Fibroblast of pulmonary artery (primary cell): ENCODE results near the gene MXD4.

Source experiments
- DNase-seq: peaks from one replicate; pipeline ENCODE4 v3.0.0-alpha.2; 2010; ENCODE audit warnings: low read depth
- H3K4me3 ChIP-seq: replicated peaks from 2 replicates; pipeline ENCODE4 v1.5.1; 2011; ENCODE audit warnings: low read depth, mild to moderate bottlenecking, control low read depth, low read length, moderate library complexity
- CTCF ChIP-seq: IDR thresholded peaks from 2 replicates; pipeline ENCODE4 v1.5.1; 2011; ENCODE audit warnings: mild to moderate bottlenecking, control low read depth, low read length, inconsistent platforms; ENCODE audit errors: missing control alignments

Gene MXD4

GRCh38 chr4:2274320-2275043 lies 12.6 kb upstream of the MXD4 start:
- no peak for TF ChIP-seq CTCF

GRCh38 chr4:2273657-2274319 lies 11.9 kb upstream of the MXD4 start:
- no peak for TF ChIP-seq CTCF
- no peak for DNase-seq
- H3K4me3 ChIP-seq: no peak overlapping the region

More at GRCh38 chr4:2274320-2275043, 12.6 kb upstream of the MXD4 start:
- DNase-seq: no peak
- H3K4me3 ChIP-seq: no peak overlapping the region

GRCh38 chr4:2273221-2273620 lies 11.3 kb upstream of the MXD4 start:
- no peak for TF ChIP-seq CTCF
- no peak for DNase-seq
- no peak overlapping the region for H3K4me3 ChIP-seq

- no peak for DNase-seq
- TF ChIP-seq CTCF: no peak
- H3K4me3 ChIP-seq: no peak overlapping the region
These were observed 10.9 kb upstream of the MXD4 start for GRCh38 chr4:2272828-2273120.

GRCh38 chr4:2272026-2272827 lies 10.3 kb upstream of the MXD4 start:
- H3K4me3 ChIP-seq: no peak overlapping the region
- no peak for DNase-seq
- TF ChIP-seq CTCF: no peak

- no peak for DNase-seq
- H3K4me3 ChIP-seq: no peak overlapping the region
- TF ChIP-seq CTCF: no peak
These were observed 9.5 kb upstream of the MXD4 start for GRCh38 chr4:2271279-2272025.
